Skeletal muscle cell (primary cell): ENCODE measurements around the gene PRRX1.

Experiments used
- DNase-seq: peaks from one replicate; pipeline ENCODE4 v3.0.0-alpha.2; 2010; ENCODE audit warnings: low read depth
- H3K4me3 ChIP-seq: 2 replicates; pipeline ENCODE4 v1.5.1; 2011; ENCODE audit warnings: low read depth, mild to moderate bottlenecking, control low read depth, low read length, moderate library complexity

Gene PRRX1

GRCh38 chr1:170682809-170683208 is 18.9 kb downstream of the PRRX1 start:
- no peak overlapping the region for H3K4me3 ChIP-seq
- DNase-seq: no peak

GRCh38 chr1:170685166-170685565 is 21.2 kb downstream of the PRRX1 start:
- H3K4me3 ChIP-seq: no peak overlapping the region
- peak; percentile 84 for DNase-seq

GRCh38 chr1:170686291-170686690 is 22.4 kb downstream of the PRRX1 start:
- H3K4me3 ChIP-seq: no peak overlapping the region
- no peak for DNase-seq

- no peak for DNase-seq
- no peak overlapping the region for H3K4me3 ChIP-seq
Observed at GRCh38 chr1:170687621-170688020, 23.7 kb downstream of the PRRX1 start.

DNA sequence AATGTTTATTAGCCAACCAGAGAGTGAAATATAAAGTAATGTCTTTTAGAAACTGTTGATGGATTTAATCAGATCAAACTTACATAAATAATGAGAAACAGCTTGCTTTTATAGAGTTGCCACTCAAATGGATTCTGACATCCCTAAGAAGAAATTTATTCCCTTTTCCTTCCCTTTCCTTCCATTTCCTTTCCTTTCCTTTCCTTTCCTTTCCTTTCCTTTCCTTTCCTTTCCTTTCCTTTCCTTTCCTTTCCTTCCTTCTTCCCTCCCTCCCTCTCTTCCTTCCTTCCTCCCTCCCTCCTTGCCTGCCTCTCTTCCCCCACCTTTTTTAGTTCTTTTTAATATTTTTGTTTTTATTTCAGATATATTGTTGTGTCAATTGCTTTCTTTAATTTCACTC is 27.3 kb downstream of the PRRX1 start:
- no peak overlapping the region for H3K4me3 ChIP-seq

DNA sequence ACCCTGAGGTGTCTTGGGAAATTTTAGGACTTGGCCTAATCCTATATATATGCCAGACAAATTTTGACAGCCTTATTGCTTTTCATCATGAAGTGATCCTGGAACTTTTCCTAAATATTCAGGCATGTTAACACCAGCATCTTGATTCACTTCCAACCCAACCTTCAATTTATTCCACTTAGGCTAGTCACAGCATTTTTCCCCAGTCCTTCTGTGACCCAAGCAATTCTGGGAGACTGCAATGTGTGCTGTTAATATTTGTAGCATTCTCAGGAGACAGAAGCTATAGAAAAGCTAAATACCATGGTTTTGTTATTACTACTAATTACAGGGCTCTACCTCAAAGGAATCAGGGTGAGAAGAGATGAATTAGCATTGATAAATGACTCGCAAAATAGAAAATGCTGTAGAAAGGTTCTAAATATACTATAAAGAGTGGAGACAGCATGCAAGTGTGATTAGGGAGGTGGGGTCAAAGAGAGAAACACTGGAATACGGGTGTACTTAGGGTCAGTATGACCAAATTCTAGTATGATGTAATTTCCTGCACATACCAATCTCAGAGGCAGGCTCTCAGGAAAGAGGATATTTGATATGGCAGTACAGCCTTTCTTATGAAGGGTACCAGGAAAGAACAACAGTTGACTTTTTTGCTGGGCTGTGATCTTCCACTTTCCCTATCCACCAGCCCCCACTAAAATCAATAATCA is 29.1 kb downstream of the PRRX1 start:
- DNase-seq: peak; percentile 82
- no peak overlapping the region for H3K4me3 ChIP-seq

More for the DNA sequence above, 27.3 kb downstream of the PRRX1 start:
- DNase-seq: no peak

DNA sequence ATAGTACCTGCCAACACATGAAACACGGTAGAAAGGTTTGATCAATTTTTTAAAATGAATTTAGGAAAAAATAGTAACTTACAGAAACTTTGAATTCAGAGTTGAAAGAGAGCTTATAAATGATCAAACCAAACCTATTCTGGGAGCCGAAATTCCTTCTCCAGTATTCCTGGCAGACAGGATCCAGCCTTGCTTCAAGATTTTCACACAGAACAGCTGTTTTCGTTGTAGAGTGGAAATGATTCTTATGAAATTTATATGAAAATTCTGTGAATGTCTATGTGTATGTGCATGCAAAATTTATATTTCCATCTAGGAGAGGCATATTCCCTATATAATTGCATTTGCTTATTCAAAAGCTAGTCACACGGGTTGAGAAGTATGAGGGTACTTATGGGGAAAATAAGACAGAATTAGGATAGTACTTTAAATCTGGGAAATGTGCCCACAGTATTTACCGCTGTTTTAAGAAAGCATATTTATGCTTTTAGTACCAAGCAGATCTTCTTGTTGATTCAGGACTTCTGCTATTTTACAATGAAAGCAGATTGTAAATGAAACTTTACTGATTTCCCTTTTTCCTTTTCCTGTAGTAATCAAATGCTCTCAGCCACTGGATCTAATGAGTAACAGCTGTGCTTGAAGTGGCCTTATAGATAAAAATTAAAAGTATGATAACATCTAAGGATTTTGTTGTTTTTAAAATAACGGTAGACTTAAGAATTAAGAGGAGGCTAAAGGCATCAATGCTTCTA is 30.4 kb downstream of the PRRX1 start:
- DNase-seq: no peak
- no peak overlapping the region for H3K4me3 ChIP-seq

GRCh38 chr1:170695955-170696590 is 32.1 kb downstream of the PRRX1 start:
- H3K4me3 ChIP-seq: no peak overlapping the region
- DNase-seq: no peak

GRCh38 chr1:170696591-170697290 is 32.8 kb downstream of the PRRX1 start:
- no peak for DNase-seq

DNA sequence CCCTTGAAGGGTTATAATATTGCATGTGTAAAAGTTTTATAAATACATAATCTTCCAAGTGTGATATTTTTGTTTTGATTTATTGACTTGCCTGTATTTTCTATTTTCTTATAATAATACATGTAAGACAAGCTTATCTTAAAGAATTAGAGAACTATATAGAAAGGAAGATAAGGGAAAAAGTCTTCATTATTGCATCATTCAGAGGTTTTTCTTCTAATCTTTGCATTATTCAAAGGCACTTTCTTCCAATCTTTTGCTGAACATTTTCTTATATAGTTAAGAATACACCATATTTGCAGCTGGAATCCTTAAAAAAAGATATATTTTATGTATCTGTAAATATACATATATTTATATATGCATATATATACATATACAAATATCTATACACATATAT is 33.4 kb downstream of the PRRX1 start:
- H3K4me3 ChIP-seq: no peak overlapping the region

More at GRCh38 chr1:170696591-170697290, 32.8 kb downstream of the PRRX1 start:
- no peak overlapping the region for H3K4me3 ChIP-seq

GRCh38 chr1:170698301-170699275 is 34.7 kb downstream of the PRRX1 start:
- no peak overlapping the region for H3K4me3 ChIP-seq
- DNase-seq: no peak

More for the DNA sequence above, 33.4 kb downstream of the PRRX1 start:
- DNase-seq: no peak

- H3K4me3 ChIP-seq: no peak overlapping the region
- no peak for DNase-seq
Observed at GRCh38 chr1:170699696-170700095, 35.8 kb downstream of the PRRX1 start.

DNA sequence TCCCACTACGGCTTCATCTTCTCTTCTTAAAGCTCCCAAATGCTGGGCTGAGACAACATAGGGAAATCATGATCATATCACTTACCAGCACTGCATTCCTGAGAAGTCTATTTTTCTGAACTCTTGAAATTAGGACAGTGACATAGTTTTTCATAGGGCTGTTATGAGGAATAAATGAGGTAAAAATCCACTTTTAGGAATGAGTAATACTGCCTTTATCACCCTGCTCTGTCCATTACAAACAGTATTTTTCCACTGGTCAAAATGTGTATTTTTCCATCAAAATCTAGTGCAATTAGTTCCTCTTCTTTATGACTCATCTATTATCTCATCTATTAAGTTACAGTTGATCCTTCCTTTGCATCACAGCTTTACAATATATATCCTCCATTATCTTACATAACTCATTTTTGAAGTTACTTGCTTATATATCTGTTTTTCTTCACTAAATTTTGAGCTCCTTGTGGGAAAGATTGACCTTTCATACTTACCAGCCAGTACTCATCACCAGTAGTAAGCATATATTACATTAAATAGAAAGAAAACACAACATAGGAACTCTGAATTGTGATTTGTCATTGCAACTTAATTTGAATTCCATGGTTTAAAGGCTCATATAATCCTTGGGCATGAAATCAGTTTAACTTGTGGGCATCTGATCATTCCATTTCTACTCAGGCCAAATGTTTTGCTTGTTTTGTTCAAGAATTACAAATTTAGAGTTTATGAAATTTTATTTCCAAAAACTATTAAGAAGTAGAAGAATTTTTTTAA is 37.1 kb downstream of the PRRX1 start:
- no peak for DNase-seq
- no peak overlapping the region for H3K4me3 ChIP-seq

DNA sequence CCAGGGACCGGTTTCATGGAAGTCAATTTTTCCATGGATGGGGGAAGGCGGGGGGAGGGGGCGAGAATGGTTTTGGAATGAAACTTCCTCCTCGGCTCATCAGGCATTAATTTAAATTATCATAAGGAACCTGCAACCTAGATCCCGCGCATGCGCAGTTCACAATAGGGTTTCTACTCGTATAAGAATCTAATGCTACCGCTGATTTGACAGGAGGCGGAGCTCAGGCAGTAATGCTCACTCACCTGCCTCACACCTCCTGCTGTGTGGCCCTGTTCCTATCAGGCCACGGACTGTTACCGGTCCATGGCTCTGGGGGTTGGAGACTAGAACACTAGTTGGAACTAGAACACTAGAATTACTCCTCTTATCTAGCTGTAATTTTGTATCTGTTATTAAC is 38.0 kb downstream of the PRRX1 start:
- no peak for DNase-seq
- no peak overlapping the region for H3K4me3 ChIP-seq

DNA sequence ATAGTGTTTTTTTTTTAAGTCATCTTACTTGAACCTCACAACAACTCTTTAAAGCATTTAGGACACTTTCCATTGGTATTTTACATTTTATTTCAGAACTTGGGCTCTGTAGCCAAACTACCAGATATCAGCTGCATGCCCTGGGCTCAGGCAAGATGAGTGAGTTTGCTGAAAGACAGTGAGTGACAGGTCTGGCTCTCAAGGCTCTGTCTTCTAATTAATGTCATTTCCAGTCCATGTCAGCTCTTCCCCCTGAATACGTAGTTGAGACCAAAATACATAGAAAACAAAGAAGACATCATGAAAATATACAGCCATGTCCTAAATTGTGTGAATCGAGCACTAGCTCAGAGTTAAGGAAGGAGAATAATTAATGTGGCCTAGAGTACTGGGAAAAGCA is 39.7 kb downstream of the PRRX1 start:
- no peak for DNase-seq
- H3K4me3 ChIP-seq: no peak overlapping the region

DNA sequence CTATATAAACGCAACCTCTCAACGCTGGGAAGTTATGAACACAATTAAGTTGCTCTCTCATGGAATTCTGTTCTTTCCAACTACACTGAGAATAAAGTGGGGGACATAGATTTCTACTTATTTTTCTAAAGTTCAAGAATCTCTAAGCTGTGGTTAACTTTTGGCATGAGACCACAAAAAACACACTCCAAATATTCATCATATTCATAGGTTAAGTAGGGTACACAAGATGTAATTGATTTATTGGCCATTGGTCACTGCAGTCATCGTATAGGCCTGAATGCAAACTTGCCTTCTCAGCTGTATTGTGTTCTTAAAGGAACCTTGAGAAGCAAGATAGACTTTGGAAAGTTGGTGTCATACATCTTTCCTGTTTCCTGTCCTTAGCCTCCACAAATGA is 40.3 kb downstream of the PRRX1 start:
- no peak overlapping the region for H3K4me3 ChIP-seq
- peak; percentile 39 for DNase-seq

DNA sequence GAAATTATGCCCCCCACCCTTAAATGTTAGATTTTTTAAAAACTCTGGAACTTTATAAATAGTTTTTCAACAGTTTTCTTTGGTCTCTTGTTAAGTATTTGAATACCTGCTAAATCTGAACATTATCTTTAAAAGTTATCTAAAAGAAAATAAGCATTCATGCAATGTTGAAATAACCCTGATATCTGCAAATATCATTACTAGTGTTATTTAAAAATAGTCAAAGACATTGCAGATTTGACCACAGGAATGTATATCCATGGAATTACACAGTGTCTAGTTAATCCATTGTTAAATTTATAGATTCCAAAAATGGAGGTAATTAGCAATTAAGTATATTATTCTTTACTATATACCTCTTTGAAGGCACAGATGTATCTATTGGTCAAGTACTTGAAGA is 42.0 kb downstream of the PRRX1 start:
- H3K4me3 ChIP-seq: no peak overlapping the region
- DNase-seq: no peak

GRCh38 chr1:170707117-170707516 is 43.2 kb downstream of the PRRX1 start:
- no peak overlapping the region for H3K4me3 ChIP-seq
- no peak for DNase-seq
